HCT116 (cell line): ENCODE measurements around the gene TRAPPC12. TPM values are rescaled to one million over a fixed set of nuclear protein-coding genes. Genes with fewer than 3 reads are reported as not detected.

Source experiments
- ATAC-seq: fragments of 200-7000 bp; cut with Tn5 transposase; 2 replicates; pipeline ENCODE4 v1.9.1; 2020; ENCODE audit warnings: mild to moderate bottlenecking, moderate library complexity
- BruUV-seq: library from RNA; stranded (reverse); fragments of 400-500 nt; replicated peaks from 2 replicates; lab custom pipeline; 2021; lab: Mats Ljungman, UMichigan
- CTCF ChIA-PET: fragments of 300-600 bp; sonication (Branson Sonifier 250); formaldehyde crosslinking; loops from one replicate; lab custom pipeline; 2021; ENCODE audit warnings: antibody characterized with exemption; lab: Charles Lee
- POLR2A ChIA-PET: fragments of 300-600, 350-600 bp; sonication (Branson Sonifier 250); formaldehyde crosslinking; loops from one replicate; lab custom pipeline; 2021; ENCODE audit warnings: antibody characterized with exemption; lab: Charles Lee
- RAD21 ChIA-PET, 2 experiments: fragments of 300-600 bp; sonication (Branson Sonifier 250); formaldehyde crosslinking; loops; one replicate each; lab custom pipeline; 2023; ENCODE audit warnings: low total read pairs in 2 of 2; ENCODE audit not compliant: uncharacterized antibody in 2 of 2, unreplicated experiment in 2 of 2, low non-redundant PET in 1 of 2; lab: Charles Lee
- DNase-seq: peaks from one replicate; pipeline ENCODE4 v3.0.0-alpha.2; 2010; ENCODE audit warnings: low read depth, low spot score
- H2AFZ ChIP-seq: fragments of 200-600 bp; shearing (Covaris generic), sonication (generic); 2 replicates; pipeline ENCODE4 v1.6.1; 2017; ENCODE audit warnings: low read depth, mixed run types, mixed read lengths, antibody characterized with exemption, low read length; ENCODE audit not compliant: poor library complexity, severe bottlenecking
- H3K27ac ChIP-seq: 2 replicates; pipeline ENCODE4 v1.5.1; 2012; ENCODE audit warnings: low read depth, low read length
- H3K27me3 ChIP-seq: fragments of 200-600 bp; sonication (generic); 2 replicates; pipeline ENCODE4 v1.6.1; 2016; ENCODE audit warnings: mixed run types, low read length, mixed read lengths; ENCODE audit not compliant: insufficient read depth
- H3K36me3 ChIP-seq, 2 experiments: fragments of 200-500 bp in 1 of 2; fragments of 200-600 bp in 1 of 2; sonication (Bioruptor generic) in 1 of 2; sonication (generic) in 1 of 2; 2 replicates each; pipeline versions ENCODE4 v1.5.1 to v1.6.1; 2014 to 2016; ENCODE audit warnings: low read length in 2 of 2, inconsistent platforms in 1 of 2, mixed read lengths in 1 of 2, mixed run types in 1 of 2; ENCODE audit not compliant: insufficient read depth in 2 of 2, control insufficient read depth in 1 of 2
- H3K4me1 ChIP-seq, 2 experiments: fragments of 200-600 bp in 1 of 2; sonication (generic) in 1 of 2; 2 replicates each; pipeline versions ENCODE4 v1.5.1 to v1.6.1; 2012 to 2017; ENCODE audit warnings: low read length in 2 of 2, inconsistent platforms in 1 of 2, mild to moderate bottlenecking in 1 of 2, mixed read lengths in 1 of 2, mixed run types in 1 of 2, moderate library complexity in 1 of 2; ENCODE audit not compliant: insufficient read depth in 2 of 2, control insufficient read depth in 1 of 2
- H3K4me2 ChIP-seq: fragments of 200-600 bp; sonication (generic); 2 replicates; pipeline ENCODE4 v1.6.1; 2017; ENCODE audit warnings: mixed run types, low read length, mixed read lengths
- H3K4me3 ChIP-seq, 2 experiments: fragments of 200-600 bp in 1 of 2; sonication (generic) in 1 of 2; replicated peaks in 1 of 2; 2 replicates each; pipeline ENCODE4 v1.5.1; 2011 to 2016; ENCODE audit warnings: low read length in 2 of 2, control low read depth in 1 of 2, low read depth in 1 of 2, mild to moderate bottlenecking in 1 of 2, mixed read lengths in 1 of 2, mixed run types in 1 of 2
- H3K79me2 ChIP-seq: fragments of 200-600 bp; sonication (generic); 2 replicates; pipeline ENCODE4 v1.6.1; 2017; ENCODE audit warnings: mild to moderate bottlenecking, mixed run types, low read length, moderate library complexity, mixed read lengths; ENCODE audit not compliant: insufficient read depth
- H3K9ac ChIP-seq: fragments of 200-600 bp; sonication (generic); 2 replicates; pipeline ENCODE4 v1.6.1; 2016; ENCODE audit warnings: low read length, mixed read lengths
- H3K9me2 ChIP-seq: fragments of 200-600 bp; sonication (generic), shearing (Covaris generic); 2 replicates; pipeline ENCODE4 v1.6.1; 2017; ENCODE audit warnings: mixed run types, mild to moderate bottlenecking, moderate library complexity; ENCODE audit not compliant: insufficient read depth
- H3K9me3 ChIP-seq, 2 experiments: fragments of 200-500 bp in 1 of 2; fragments of 200-600 bp in 1 of 2; sonication (Bioruptor generic) in 1 of 2; sonication (generic) in 1 of 2; 2 replicates each; pipeline ENCODE4 v1.6.1; 2014 to 2017; ENCODE audit warnings: low read length in 2 of 2, mixed read lengths in 2 of 2, inconsistent platforms in 1 of 2, low read depth in 1 of 2, mild to moderate bottlenecking in 1 of 2, mixed run types in 1 of 2, moderate library complexity in 1 of 2; ENCODE audit not compliant: control insufficient read depth in 1 of 2, insufficient read depth in 1 of 2
- H4K20me1 ChIP-seq: fragments of 200-600 bp; sonication (generic), shearing (Covaris generic); 2 replicates; pipeline ENCODE4 v1.6.1; 2017; ENCODE audit warnings: mixed run types, mild to moderate bottlenecking, moderate library complexity; ENCODE audit not compliant: insufficient read depth
- CBX3 ChIP-seq: IDR thresholded peaks from 2 replicates; pipeline ENCODE4 v1.6.1; 2012; ENCODE audit warnings: low read depth
- ELF1 ChIP-seq: IDR thresholded peaks from 2 replicates; pipeline ENCODE4 v1.6.1; 2012; ENCODE audit warnings: low read depth, borderline replicate concordance
- EZH2phosphoT487 ChIP-seq: fragments of 200-600 bp; IDR thresholded peaks from 2 replicates; pipeline ENCODE4 v1.6.1; 2018; ENCODE audit warnings: antibody characterized with exemption, borderline replicate concordance
- JUND ChIP-seq: IDR thresholded peaks from 2 replicates; pipeline ENCODE4 v1.6.1; 2012
- POLR2AphosphoS5 ChIP-seq: IDR thresholded peaks from 2 replicates; pipeline ENCODE4 v1.6.1; 2011; ENCODE audit warnings: mild to moderate bottlenecking, low read depth, low read length, moderate library complexity
- SRF ChIP-seq: IDR thresholded peaks from 2 replicates; pipeline ENCODE4 v1.6.1; 2012; ENCODE audit warnings: low read depth
- ZNF274 ChIP-seq: fragments of 200-500 bp; sonication (Bioruptor generic); IDR thresholded peaks from 2 replicates; pipeline ENCODE4 v1.6.1; 2014; ENCODE audit warnings: mild to moderate bottlenecking, low read depth, low read length, inconsistent platforms
- intact Hi-C: fragments of 100-400 bp; cut with micrococcal nuclease; formaldehyde crosslinking; loops from 2 replicates; pipeline ENCODE4 v1.10.0; 2022
- total RNA-seq: library from RNA; stranded (reverse); gene quantifications from one replicate; pipeline ENCODE4 v1.2.1, GENCODE V29; 2021; ENCODE audit not compliant: unreplicated experiment
- TF ChIP-seq, protein P1 (sequence below): IDR thresholded peaks from 2 replicates; pipeline ENCODE4 v1.6.1; 2012

TRAPPC12 gene
- total RNA-seq, 1 experiment from 2014 or later: 47.4 TPM

GRCh38 chr2:3466482-3466863, 87.0 kb downstream of the TRAPPC12 start (continued):
- TF ChIP-seq JUND (no peak), EZH2phosphoT487 (no peak), SRF (no peak), CBX3 (no peak)

DNA sequence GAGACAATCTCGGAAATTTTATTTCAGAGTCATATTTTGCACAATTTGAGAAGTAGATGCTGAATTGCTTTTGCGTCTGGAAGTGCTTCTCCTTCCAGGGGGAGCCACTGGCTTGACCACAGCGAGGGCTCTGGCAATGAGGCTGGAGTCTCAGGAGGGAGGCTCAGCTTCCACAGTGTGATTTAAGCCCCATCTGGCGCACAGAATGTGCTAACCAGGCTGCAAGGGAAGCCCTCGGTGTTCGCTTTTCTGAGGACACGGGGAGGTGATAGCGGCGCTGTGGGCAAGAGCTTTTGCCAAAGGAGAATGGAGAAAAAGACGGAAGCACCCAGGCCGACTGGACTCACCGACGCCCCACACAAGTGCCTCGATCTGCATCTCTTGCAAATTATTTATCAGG, 87.5 kb downstream of the TRAPPC12 start:
- DNase-seq: no peak
- no peaks in the 10 kb centered on the region for H3K9me3 ChIP-seq
- CTCF ChIA-PET: no interaction called here
- no peaks in the 10 kb centered on the region for H3K9me2 ChIP-seq
- H3K9ac ChIP-seq: no peak overlapping the region
- H3K4me2 ChIP-seq: no peak overlapping the region
- POLR2A ChIA-PET: no interaction called here
- intact Hi-C loops: no loop called here
- no peaks in the 10 kb centered on the region for H3K79me2 ChIP-seq
- H3K27me3 ChIP-seq: no peaks in the 10 kb centered on the region
- H3K4me3 ChIP-seq: no peak overlapping the region
- H4K20me1 ChIP-seq: no peaks in the 10 kb centered on the region
- no TSS peak for BruUV-seq
- TF ChIP-seq, protein P1, sequence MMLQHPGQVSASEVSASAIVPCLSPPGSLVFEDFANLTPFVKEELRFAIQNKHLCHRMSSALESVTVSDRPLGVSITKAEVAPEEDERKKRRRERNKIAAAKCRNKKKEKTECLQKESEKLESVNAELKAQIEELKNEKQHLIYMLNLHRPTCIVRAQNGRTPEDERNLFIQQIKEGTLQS: no peak
- TF ChIP-seq, all 23 proteins: peak for 0
- RAD21 ChIA-PET: no interaction called here
- no peak overlapping the region for H3K27ac ChIP-seq
- H3K36me3 ChIP-seq: no peaks in the 10 kb centered on the region; a peak in 1 of 4 replicates
- H2AFZ ChIP-seq: no peak overlapping the region
- H3K4me1 ChIP-seq: no peaks in the 10 kb centered on the region
- ATAC-seq: no peak

- Histone ChIP-seq H3K36me3 (no peaks in the 10 kb centered on the region; a peak in 1 of 4 replicates), H3K4me3 (no peak overlapping the region), H3K4me2 (no peak overlapping the region), H3K9me3 (no peaks in the 10 kb centered on the region), H3K27ac (no peak overlapping the region), H3K27me3 (no peaks in the 10 kb centered on the region), H3K79me2 (no peaks in the 10 kb centered on the region), H2AFZ (no peak overlapping the region), H4K20me1 (no peaks in the 10 kb centered on the region), H3K9me2 (no peaks in the 10 kb centered on the region), H3K9ac (no peak overlapping the region), H3K4me1 (no peaks in the 10 kb centered on the region)
- no TSS peak for BruUV-seq
- no peak for DNase-seq
- intact Hi-C loops: no loop called here
- ChIA-PET RAD21 (no interaction called here), CTCF (no interaction called here), POLR2A (no interaction called here)
- TF ChIP-seq POLR2AphosphoS5 (no peak), JUND (no peak), ELF1 (no peak), ZNF274 (no peak), EZH2phosphoT487 (no peak)
- no peak for ATAC-seq
These were observed 88.2 kb downstream of the TRAPPC12 start for GRCh38 chr2:3467654-3468053.
